Memory B cell (primary cell): ENCODE data around the gene CEP57.
"Not testable (repeated sequence)": the region's sequence is repeated elsewhere in the genome, so short reads cannot be mapped to it uniquely, and the experiment has no call there.

Experiments used
- ATAC-seq: fragments of 150-1000 bp; cut with Tn5 transposase; 2 replicates; pipeline ENCODE4 v1.10.0; 2021; ENCODE audit warnings: low read depth, mild to moderate bottlenecking, moderate library complexity
- DNase-seq, 2 donors: peaks; one replicate each; pipeline ENCODE4 v3.0.0; 2022; ENCODE audit warnings: low spot score in 2 of 2
- H3K27ac Mint-ChIP-seq: one replicate; pipeline ENCODE4 v1.8.0; 2022; ENCODE audit warnings: mild to moderate bottlenecking, moderate library complexity, mixed read lengths
- H3K27me3 Mint-ChIP-seq: one replicate; pipeline ENCODE4 v1.8.0; 2022; ENCODE audit warnings: mixed read lengths
- H3K36me3 Mint-ChIP-seq: one replicate; pipeline ENCODE4 v1.8.0; 2022; ENCODE audit warnings: mild to moderate bottlenecking, mixed read lengths
- H3K4me1 Mint-ChIP-seq: one replicate; pipeline ENCODE4 v1.8.0; 2022; ENCODE audit warnings: mixed read lengths
- H3K4me3 Mint-ChIP-seq: one replicate; pipeline ENCODE4 v1.8.0; 2022; ENCODE audit warnings: mild to moderate bottlenecking, moderate library complexity, mixed read lengths
- H3K9me3 Mint-ChIP-seq: one replicate; pipeline ENCODE4 v1.8.0; 2022; ENCODE audit warnings: mixed read lengths

The CEP57 gene

DNA sequence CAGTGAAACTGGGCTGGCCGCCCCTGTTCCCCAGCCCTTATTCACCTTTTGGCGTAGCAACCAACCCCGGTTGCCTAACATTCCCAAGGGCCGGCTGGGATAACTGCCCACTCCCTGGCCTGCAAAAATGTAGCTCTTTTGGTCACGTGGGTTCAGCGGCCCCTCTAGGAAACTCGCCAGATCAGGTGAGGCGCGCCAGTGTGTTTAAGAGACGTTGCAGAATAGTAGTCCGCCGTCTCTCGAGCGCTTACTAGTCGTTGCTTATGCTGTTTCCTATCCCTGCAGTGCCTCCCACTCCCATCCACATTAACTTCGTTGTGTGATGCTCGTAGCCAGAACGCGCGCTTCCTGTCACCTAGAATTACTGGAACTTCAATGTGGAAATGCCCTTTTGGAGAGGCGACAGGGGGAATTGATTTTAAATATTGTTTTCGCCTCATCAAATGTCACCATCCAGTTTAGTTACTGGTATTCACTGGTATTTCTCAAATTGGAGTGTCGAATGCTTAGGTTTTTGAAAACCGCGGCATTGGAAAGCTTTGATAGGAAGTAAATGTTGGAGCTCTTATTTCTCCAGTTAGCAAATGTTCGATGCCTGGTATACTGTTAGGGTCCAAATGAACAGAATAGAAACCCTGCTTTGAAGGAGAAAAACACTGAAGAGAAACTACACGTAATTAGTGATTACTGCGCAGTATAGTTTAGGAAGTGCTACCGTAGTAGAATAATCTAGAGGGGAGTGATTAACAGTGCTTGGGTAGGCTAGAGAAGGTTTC is 823 bp downstream of the CEP57 start:
- DNase-seq (no peak), ATAC-seq (no peak)
- Mint-ChIP-seq H3K27me3 (no peaks in the 10 kb centered on the region), H3K9me3 (no peaks in the 10 kb centered on the region), H3K36me3 (peaks cover 4% of the 10 kb centered on the region), H3K4me1 (peaks cover 26% of the 10 kb centered on the region), H3K4me3 (peak overlapping the region; percentile 94), H3K27ac (peak overlapping the region; percentile 99)

DNA sequence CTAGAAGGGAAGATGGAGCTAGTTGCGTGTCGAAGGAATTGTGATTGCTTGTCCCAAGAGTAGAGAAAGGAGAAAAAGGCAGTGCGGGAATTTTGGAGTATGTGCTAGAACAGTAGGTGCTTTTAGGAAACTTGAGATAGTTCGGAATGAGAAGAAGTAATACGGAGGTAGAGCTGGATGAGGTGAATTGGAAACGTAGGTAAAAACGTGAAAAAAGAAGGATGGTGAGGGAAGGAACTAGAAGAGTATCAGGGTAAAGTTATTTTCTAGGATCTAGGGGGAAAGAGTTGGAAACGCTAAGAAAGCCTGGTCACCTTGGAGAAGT is 1.4 kb downstream of the CEP57 start:
- peaks cover 26% of the 10 kb centered on the region for H3K4me1 Mint-ChIP-seq
- no peaks in the 10 kb centered on the region for H3K9me3 Mint-ChIP-seq
- DNase-seq (no peak), ATAC-seq (no peak)
- H3K27ac Mint-ChIP-seq = peak overlapping the region; percentile 99
- H3K4me3 Mint-ChIP-seq = peak overlapping the region; percentile 94
- H3K27me3 Mint-ChIP-seq = no peaks in the 10 kb centered on the region
- peaks cover 4% of the 10 kb centered on the region for H3K36me3 Mint-ChIP-seq

DNA sequence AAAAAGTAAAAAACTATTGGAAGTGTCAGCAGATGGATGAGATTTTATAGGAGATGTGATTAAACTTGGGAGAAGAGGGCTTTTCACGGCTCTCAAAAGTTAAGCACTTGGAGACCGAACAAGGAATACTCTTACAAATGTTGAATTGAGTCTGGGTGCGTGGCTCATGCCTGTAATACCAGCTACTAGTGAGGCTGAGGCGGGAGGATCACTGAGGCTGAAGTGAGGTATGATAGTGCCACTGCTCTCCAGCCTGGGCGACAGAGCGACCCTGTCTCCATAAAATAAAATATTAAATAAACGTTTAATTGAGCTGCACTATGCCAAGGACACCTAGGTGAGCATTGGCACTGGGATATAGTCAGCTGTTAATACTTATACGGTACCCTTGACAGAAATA is 1.9 kb downstream of the CEP57 start:
- Mint-ChIP-seq H3K36me3 (peaks cover 4% of the 10 kb centered on the region), H3K9me3 (no peaks in the 10 kb centered on the region)
- no peak for DNase-seq

DNA sequence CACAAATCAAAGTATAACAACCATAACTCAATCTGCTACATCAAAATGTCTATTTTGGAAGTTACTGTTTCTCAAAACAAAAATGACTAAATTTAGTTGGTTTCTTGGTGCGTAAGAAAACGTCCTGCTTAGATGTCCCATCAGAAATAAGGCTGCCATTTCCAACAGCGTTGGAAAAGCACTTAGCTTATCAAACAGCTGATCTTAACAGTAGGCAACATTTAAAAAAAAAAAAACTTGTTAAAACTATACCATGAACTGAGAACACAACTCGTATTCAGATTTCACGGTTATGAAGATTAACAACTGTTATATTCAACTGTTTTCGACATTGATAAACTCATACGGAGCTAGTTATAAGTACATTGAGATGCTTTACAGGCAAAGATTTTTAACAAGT is 2.4 kb downstream of the CEP57 start:
- Mint-ChIP-seq H3K4me3 (no peak overlapping the region), H3K4me1 (peaks cover 26% of the 10 kb centered on the region), H3K27me3 (no peaks in the 10 kb centered on the region), H3K9me3 (no peaks in the 10 kb centered on the region), H3K27ac (no peak overlapping the region), H3K36me3 (peaks cover 4% of the 10 kb centered on the region)
- DNase-seq (no peak), ATAC-seq (no peak)

More for the DNA sequence above, 1.9 kb downstream of the CEP57 start:
- no peak for ATAC-seq
- Mint-ChIP-seq H3K27me3 (no peaks in the 10 kb centered on the region), H3K27ac (peak overlapping the region; percentile 99), H3K4me3 (peak overlapping the region; percentile 94), H3K4me1 (peaks cover 26% of the 10 kb centered on the region)

DNA sequence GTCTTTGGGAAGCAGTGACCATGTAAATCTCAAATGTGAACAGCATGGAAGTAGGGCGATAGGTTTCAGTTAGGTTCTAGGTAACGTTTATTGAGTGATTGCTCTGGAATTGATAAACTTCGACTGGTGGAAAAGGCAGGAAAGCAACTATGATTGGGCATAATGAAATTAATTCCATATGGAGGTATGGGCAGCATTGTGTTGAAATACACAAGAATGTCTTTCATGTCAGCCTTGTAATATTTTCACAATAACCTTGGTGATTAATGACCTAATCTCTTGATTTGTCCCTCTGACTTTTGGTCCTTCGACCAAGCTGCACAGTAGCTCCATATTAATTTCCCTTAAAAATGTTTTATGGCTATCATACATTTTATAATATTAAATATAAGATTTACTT is 2.8 kb downstream of the CEP57 start:
- peaks cover 2% of the 10 kb centered on the region for H3K36me3 Mint-ChIP-seq
- no peaks in the 10 kb centered on the region for H3K9me3 Mint-ChIP-seq
- H3K27ac Mint-ChIP-seq = no peak overlapping the region

DNA sequence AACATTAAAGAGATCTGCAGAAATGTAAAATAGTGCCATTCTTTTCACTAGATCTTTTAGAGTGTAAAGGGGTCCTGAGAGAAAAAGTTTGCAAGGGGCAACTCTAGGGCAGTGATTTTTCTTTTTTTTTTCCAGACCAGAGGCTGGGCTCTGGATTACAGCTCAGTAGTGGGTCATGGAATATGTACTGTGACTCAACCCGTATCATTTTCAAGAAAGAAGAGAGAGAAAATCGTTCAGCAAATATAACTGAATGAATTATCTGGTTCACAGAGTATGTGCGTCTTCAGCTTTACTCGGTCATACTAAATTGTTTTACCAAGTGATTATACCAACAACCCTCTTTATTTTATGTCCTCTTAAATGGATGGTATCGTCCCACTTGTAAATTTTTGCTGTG is 3.8 kb downstream of the CEP57 start:
- peaks cover 2% of the 10 kb centered on the region for H3K36me3 Mint-ChIP-seq
- H3K27ac Mint-ChIP-seq = no peak overlapping the region
- H3K4me3 Mint-ChIP-seq = no peak overlapping the region
- DNase-seq (no peak), ATAC-seq (no peak)
- no peaks in the 10 kb centered on the region for H3K27me3 Mint-ChIP-seq
- no peaks in the 10 kb centered on the region for H3K9me3 Mint-ChIP-seq
- H3K4me1 Mint-ChIP-seq = peaks cover 23% of the 10 kb centered on the region

More for the DNA sequence above, 2.8 kb downstream of the CEP57 start:
- no peak for DNase-seq
- ATAC-seq = no peak
- Mint-ChIP-seq H3K4me1 (peaks cover 23% of the 10 kb centered on the region), H3K4me3 (no peak overlapping the region), H3K27me3 (no peaks in the 10 kb centered on the region)

DNA sequence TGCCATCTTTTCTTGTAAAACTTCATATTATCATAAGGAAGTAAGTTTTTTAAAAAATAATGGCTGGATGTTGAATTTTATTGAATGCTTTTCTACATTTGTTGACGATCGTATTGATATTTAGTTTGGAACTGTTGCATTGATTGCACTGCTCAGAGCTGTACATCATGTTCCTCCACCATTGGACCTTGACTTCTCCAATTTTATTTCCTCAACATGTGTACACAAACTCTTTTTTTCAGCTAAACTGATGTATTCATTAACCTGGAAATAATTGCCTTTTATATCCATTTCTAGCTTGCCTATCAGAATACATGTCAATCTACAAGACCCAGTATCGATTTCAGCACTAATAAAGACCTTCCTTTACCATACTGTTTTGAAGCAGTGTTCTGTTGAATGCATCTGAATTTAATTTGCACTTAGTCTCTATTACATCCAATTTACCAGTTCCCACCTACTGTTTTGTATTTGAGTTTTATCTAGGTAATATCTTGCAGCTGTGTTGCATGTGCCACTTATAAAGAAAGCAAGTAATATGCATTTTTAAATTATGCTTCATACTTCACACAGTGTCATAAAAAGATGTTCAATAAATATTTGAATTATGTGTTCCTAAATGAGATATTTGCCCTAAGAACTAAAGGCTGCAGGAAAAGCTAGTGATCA is 5.5 kb downstream of the CEP57 start:
- Mint-ChIP-seq H3K4me1 (peaks cover 26% of the 10 kb centered on the region), H3K9me3 (no peaks in the 10 kb centered on the region), H3K4me3 (no peak overlapping the region), H3K27ac (no peak overlapping the region), H3K36me3 (peaks cover 10% of the 10 kb centered on the region), H3K27me3 (no peaks in the 10 kb centered on the region)
- ATAC-seq (no peak), DNase-seq (no peak)

DNA sequence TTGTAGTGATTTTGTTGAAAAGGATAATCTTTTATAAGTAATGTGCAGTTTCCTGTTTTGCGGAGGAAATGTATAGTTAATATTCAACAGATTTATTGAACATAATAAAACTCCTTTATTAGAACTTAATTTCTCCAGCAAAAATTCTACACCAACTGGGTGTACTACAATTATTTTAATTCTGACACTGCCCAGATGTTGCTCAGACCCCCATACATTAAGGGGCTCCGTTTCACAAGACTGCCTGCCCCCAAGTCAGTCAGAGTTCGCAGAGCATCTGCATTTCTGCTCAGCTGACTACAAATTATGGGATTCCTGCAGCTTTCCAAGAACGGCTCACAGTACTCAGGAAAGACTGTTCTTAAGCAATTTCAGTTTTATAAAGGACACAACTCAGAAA is 6.2 kb downstream of the CEP57 start:
- no peak for DNase-seq
- H3K27ac Mint-ChIP-seq = no peak overlapping the region
- no peaks in the 10 kb centered on the region for H3K9me3 Mint-ChIP-seq
- ATAC-seq = no peak
- peaks cover 21% of the 10 kb centered on the region for H3K4me1 Mint-ChIP-seq
- no peaks in the 10 kb centered on the region for H3K27me3 Mint-ChIP-seq
- H3K36me3 Mint-ChIP-seq = peaks cover 11% of the 10 kb centered on the region
- H3K4me3 Mint-ChIP-seq = no peak overlapping the region

DNA sequence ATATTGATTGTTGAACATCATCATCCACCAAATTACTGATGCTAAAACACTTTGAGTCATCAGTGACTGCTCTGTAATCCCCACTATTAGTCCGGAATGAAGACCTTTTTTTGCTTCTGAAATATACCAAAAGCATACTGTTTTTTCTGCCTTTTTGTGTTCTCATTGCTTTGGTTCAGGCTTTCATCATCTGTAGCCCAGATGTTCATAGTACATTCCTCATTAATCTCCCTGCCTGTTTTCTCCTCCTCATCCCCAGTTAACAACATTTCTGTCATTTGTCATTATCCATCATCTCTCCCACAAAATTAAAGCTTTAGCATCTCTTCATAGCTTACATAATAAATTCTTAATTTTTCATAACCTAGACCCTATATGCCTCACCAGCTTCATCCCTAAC is 9.2 kb downstream of the CEP57 start:
- no peak for ATAC-seq
- peaks cover 5% of the 10 kb centered on the region for H3K4me1 Mint-ChIP-seq
- H3K4me3 Mint-ChIP-seq = no peak overlapping the region
- no peak overlapping the region for H3K27ac Mint-ChIP-seq
- H3K9me3 Mint-ChIP-seq = no peaks in the 10 kb centered on the region
- peaks cover 20% of the 10 kb centered on the region for H3K36me3 Mint-ChIP-seq
- DNase-seq = no peak
- no peaks in the 10 kb centered on the region for H3K27me3 Mint-ChIP-seq

DNA sequence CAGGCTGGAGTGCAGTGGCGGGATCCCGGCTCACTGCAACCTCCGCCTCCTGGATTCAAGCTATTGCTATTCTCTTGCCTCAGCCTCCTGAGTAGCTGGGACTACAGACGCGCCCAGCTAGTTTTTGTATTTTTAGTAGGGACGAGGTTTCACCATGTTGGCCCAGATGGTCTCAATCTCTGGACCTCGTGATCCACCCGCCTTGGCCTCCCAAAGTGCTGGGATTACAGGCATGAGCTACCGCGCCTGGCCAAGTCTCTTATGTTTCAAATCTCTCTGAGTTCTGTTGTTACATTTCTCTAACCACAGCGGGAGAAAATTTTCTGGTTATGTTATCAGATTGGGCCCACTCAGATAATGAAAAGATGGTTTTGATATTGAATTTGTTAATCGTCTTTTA is 10.1 kb downstream of the CEP57 start:
- Mint-ChIP-seq H3K36me3 (peaks cover 20% of the 10 kb centered on the region), H3K4me3 (no peak overlapping the region), H3K27me3 (no peaks in the 10 kb centered on the region), H3K27ac (no peak overlapping the region), H3K9me3 (no peaks in the 10 kb centered on the region), H3K4me1 (peaks cover 2% of the 10 kb centered on the region)
- ATAC-seq (no peak), DNase-seq (no peak)

DNA sequence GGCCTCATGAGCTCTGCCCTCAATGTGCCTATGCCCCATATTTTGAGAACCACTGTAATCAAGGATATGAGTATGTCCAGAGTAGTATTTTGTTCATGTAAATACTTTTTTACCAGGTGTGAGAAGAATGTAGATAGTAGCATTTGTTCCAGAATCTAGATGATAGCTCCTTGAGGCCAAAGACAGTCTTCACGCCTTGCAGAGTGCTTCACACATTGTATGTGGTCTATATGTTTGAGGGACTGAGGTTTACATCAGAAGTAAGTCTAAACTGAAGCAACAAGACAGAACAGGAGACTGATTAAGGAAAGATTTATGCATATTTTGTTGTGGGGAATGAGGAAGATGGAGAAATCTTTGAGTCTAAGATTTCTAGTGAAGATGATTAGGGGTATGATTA is 12.5 kb downstream of the CEP57 start:
- no peak for DNase-seq
- Mint-ChIP-seq H3K9me3 (no peaks in the 10 kb centered on the region), H3K36me3 (peaks cover 20% of the 10 kb centered on the region), H3K4me1 (peaks cover 2% of the 10 kb centered on the region), H3K27me3 (no peaks in the 10 kb centered on the region), H3K4me3 (no peak overlapping the region), H3K27ac (no peak overlapping the region)
- no peak for ATAC-seq

DNA sequence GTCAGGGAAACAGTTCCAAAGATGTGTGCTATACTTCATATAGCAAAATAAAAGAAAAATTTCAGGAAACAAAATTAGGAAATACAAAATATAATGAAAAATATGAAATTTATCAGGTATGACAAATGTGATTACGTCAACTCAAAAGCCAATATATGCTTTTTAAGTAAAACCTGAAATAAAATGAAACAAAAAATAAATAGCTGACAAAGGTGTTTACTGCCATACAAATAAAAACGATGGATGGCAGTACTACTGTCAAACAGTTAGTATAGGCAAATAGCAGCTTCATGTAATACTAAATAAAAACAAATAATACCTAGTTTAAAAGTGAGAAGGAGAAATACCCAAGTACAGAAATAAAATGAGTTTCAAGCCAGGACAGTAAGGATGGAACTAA is 13.7 kb downstream of the CEP57 start:
- H3K36me3 Mint-ChIP-seq = peaks cover 20% of the 10 kb centered on the region
- no peak overlapping the region for H3K27ac Mint-ChIP-seq
- no peak overlapping the region for H3K4me3 Mint-ChIP-seq
- no peaks in the 10 kb centered on the region for H3K27me3 Mint-ChIP-seq
- no peak for ATAC-seq
- H3K4me1 Mint-ChIP-seq = peaks cover 2% of the 10 kb centered on the region
- DNase-seq = no peak
- peaks cover 2% of the 10 kb centered on the region for H3K9me3 Mint-ChIP-seq

DNA sequence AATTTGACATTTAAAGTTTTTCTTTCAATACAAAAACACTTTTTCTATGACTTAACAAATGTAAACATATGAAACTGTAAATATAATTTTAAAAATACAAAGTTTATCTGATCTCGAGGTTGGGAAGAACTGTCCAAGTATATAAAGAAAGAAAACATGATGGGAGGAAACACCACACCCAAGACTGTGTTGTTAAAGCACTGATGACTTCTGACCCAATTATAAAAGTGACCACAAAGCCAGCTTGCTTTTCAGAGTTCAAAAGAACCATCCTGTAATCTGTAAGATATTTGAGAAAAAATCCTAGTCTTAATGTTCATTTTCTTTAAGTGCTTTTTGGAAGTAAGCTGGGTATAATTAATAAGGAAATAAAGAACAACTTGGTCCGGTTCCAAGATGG is 15.6 kb downstream of the CEP57 start:
- Mint-ChIP-seq H3K27ac (no peak overlapping the region), H3K4me1 (no peaks in the 10 kb centered on the region), H3K36me3 (peaks cover 12% of the 10 kb centered on the region), H3K27me3 (no peaks in the 10 kb centered on the region), H3K4me3 (no peak overlapping the region), H3K9me3 (peaks cover 3% of the 10 kb centered on the region)
- DNase-seq (no peak), ATAC-seq (no peak)

DNA sequence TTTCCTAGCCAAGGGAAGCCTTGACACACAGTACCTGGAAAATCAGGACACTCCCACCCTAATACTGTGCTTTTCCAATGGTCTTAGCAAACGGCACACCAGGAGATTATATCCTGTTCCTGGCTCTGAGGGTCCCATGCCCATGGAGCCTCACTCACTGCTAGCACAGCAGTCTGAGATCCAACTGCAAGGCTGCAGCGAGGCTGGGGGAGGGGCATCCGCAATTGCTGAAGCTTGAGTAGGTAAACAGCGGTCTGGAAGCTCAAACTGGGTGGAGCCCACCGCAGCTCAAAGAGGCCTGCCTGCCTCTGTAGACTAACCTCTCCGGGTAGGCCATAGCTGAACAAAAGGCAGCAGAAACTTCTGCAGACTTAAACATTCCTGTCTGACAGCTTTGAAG is 16.2 kb downstream of the CEP57 start:
- not testable (repeated sequence) for DNase-seq, H3K4me1 Mint-ChIP-seq, ATAC-seq, H3K27ac Mint-ChIP-seq, H3K4me3 Mint-ChIP-seq, H3K9me3 Mint-ChIP-seq, H3K27me3 Mint-ChIP-seq
- peaks cover 11% of the 10 kb centered on the region for H3K36me3 Mint-ChIP-seq

DNA sequence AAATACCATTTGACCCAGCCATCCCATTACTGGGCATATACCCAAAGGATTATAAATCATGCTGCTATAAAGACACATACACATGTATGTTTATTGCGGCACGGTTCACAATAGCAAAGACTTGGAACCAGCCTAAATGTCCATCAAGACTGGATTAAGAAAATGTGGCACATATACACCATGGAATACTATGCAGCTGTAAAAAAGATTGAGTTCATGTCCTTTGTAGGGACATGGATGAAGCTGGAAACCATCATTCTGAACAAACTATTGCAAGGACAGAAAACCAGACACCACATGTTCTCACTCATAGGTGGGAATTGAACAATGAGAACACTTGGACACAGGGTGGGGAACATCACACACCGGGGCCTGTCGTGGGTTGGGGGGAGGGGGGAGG is 20.8 kb downstream of the CEP57 start:
- H3K27me3 Mint-ChIP-seq, H3K4me3 Mint-ChIP-seq, H3K4me1 Mint-ChIP-seq, ATAC-seq, H3K27ac Mint-ChIP-seq, DNase-seq, H3K9me3 Mint-ChIP-seq: not testable (repeated sequence)
- peaks cover 13% of the 10 kb centered on the region for H3K36me3 Mint-ChIP-seq
